GM12875 (cell line): ENCODE results near the gene CDC42EP3.

Experiments used
- H3K4me3 ChIP-seq: one replicate; pipeline ENCODE4 v1.5.1; 2011; ENCODE audit warnings: low read depth, low read length, control low read depth
- CTCF ChIP-seq: IDR thresholded peaks from 2 replicates; pipeline ENCODE4 v1.5.1; 2011; ENCODE audit warnings: low read depth, mild to moderate bottlenecking, control low read depth, inconsistent platforms, low read length, moderate library complexity, borderline replicate concordance; ENCODE audit not compliant: insufficient read depth

CDC42EP3 gene

GRCh38 chr2:37672870-37673184, 1.4 kb upstream of the CDC42EP3 start:
- no peak for TF ChIP-seq CTCF
- peak overlapping the region; percentile 93 for H3K4me3 ChIP-seq

GRCh38 chr2:37672104-37672869, 845 bp upstream of the CDC42EP3 start:
- TF ChIP-seq CTCF = no peak
- peak overlapping the region; percentile 93 for H3K4me3 ChIP-seq

GRCh38 chr2:37671816-37672103, 318 bp upstream of the CDC42EP3 start:
- no peak for TF ChIP-seq CTCF
- H3K4me3 ChIP-seq = peak overlapping the region; percentile 93

- H3K4me3 ChIP-seq = peak overlapping the region; percentile 93
- no peak for TF ChIP-seq CTCF
Observed at GRCh38 chr2:37670378-37671008, 949 bp downstream of the CDC42EP3 start.

GRCh38 chr2:37669446-37669845, 2.0 kb downstream of the CDC42EP3 start:
- TF ChIP-seq CTCF = no peak
- peak overlapping the region; percentile 93 for H3K4me3 ChIP-seq

GRCh38 chr2:37667704-37668103, 3.7 kb downstream of the CDC42EP3 start:
- no peak for TF ChIP-seq CTCF
- no peak overlapping the region for H3K4me3 ChIP-seq

- no peak for TF ChIP-seq CTCF
- no peak overlapping the region for H3K4me3 ChIP-seq
Observed at GRCh38 chr2:37666772-37667171, 4.7 kb downstream of the CDC42EP3 start.
